G401.6 (cell line): Measurements from ENCODE around the gene ARHGAP25.

ENCODE experiments used
- FAIRE-seq: peaks from 2 replicates; lab custom pipeline; 2012; peaks lifted over from hg19 to GRCh38; lab: Jason Lieb, UNC

Gene ARHGAP25

GRCh38 chr2:68870215-68870614, 135.6 kb downstream of the ARHGAP25 start:
- no peak for FAIRE-seq

DNA sequence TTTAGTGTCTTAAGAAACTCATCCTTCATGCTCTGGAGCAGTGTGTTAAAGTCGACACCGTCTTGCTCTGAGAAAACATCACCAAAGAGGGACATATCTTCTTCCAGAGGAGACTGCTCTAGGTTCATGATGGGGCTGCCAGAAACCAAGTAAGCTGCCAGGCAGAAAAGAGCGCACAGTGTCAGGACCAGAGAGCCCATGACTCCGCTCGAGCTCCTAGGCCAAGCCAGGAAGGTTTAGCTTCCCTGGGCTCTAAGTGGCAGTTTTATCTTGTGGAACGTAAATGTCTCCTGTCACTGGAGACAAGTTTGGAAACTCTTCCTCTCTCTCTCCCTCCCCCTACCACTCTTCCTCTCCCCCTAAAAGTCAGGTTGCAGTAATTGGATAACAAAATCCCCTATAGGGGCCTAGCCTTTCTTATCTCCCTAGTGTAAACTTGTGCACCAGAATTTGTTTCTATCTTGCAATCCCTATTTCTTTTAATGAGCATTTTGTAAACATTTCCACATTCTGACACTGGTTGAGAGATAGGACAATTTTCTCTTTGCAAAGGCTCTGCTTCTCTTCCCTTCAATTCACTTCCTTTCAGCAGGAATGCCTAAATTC, 136.7 kb downstream of the ARHGAP25 start, which contains the start of gene BMP10:
Gene BMP10, minus strand, starts transcription at position 239 of the 606 bp plus-strand sequence. Its CDS starts 39 bp downstream, at position 200.
- no peak for FAIRE-seq
